Measurements from ENCODE around the gene DOK1.

The DOK1 gene

DNA sequence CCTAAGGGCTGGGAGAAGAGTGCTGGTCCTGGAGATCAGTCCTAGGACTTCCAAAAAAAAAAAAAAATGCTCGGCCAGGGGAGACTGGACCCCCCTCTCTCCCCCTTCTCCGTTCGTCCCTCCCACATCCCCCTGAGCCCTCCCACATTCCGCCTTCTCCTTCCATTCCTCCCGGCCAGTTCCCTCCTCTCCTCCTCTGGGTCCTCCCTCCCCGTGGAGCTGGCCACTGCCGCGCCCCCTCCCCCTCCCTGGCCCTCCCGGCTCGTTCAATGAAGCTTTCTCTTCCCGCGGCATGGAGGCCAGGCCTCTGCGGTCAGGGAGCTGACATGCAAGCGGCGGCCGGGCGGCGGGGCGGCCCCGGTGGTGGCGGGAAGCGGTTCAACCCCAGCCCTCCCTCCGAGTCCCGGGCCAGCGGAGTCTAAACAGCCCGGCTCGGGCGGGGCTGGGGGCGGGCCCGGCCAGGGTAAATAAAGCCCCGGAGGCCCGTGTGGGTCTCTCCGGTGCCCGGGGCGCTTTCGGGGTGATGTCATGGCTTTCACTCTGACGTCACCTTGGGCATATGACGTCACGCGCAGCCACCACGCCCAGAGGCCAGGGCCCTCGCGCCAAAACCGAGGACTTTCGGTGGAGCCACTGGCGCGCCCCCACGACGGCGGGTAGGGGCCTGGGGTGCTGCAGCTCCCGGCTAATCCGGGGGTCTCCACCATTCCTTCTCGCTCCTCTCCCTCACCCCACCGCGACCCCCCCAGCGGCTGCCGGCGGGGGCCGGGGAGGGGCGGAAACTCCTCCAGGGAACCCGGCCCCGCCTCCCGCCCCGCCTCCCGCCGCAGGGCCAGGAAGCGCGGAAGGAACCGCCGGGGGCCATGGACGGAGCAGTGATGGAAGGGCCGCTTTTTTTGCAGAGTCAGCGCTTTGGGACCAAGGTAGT, at the start of gene DOK1, which contains the start of gene LOXL3:
DOK1 (plus strand) TSS at position 829 of the 928 bp plus-strand sequence; CDS start at position 864, 35 bp downstream.
LOXL3 (minus strand) TSS at position 51 of the 928 bp plus-strand sequence. CDS start 1,308 bp downstream, outside the sequence.
- Mint-ChIP-seq H3K27ac (peak within 1 kb of the TSS; percentile 65 to 85 (median 69)), H3K9me3 (no peaks in the 10 kb centered on the region), H3K4me1 (peaks cover 34% of the 10 kb centered on the region), H3K36me3 (ENCODE audit: low read depth) (peaks cover 5% of the 10 kb centered on the region), H3K4me3 (peak within 1 kb of the TSS; percentile 94 to 96 (median 96)), H3K27me3 (ENCODE audit: low read depth) (peaks cover 18% of the 10 kb centered on the region)
- TF ChIP-seq, protein P1, sequence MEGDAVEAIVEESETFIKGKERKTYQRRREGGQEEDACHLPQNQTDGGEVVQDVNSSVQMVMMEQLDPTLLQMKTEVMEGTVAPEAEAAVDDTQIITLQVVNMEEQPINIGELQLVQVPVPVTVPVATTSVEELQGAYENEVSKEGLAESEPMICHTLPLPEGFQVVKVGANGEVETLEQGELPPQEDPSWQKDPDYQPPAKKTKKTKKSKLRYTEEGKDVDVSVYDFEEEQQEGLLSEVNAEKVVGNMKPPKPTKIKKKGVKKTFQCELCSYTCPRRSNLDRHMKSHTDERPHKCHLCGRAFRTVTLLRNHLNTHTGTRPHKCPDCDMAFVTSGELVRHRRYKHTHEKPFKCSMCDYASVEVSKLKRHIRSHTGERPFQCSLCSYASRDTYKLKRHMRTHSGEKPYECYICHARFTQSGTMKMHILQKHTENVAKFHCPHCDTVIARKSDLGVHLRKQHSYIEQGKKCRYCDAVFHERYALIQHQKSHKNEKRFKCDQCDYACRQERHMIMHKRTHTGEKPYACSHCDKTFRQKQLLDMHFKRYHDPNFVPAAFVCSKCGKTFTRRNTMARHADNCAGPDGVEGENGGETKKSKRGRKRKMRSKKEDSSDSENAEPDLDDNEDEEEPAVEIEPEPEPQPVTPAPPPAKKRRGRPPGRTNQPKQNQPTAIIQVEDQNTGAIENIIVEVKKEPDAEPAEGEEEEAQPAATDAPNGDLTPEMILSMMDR (IDR thresholded peaks at IDR 0.05; ENCODE audit: unreplicated experiment in 3 of 3) = no peak

DNA sequence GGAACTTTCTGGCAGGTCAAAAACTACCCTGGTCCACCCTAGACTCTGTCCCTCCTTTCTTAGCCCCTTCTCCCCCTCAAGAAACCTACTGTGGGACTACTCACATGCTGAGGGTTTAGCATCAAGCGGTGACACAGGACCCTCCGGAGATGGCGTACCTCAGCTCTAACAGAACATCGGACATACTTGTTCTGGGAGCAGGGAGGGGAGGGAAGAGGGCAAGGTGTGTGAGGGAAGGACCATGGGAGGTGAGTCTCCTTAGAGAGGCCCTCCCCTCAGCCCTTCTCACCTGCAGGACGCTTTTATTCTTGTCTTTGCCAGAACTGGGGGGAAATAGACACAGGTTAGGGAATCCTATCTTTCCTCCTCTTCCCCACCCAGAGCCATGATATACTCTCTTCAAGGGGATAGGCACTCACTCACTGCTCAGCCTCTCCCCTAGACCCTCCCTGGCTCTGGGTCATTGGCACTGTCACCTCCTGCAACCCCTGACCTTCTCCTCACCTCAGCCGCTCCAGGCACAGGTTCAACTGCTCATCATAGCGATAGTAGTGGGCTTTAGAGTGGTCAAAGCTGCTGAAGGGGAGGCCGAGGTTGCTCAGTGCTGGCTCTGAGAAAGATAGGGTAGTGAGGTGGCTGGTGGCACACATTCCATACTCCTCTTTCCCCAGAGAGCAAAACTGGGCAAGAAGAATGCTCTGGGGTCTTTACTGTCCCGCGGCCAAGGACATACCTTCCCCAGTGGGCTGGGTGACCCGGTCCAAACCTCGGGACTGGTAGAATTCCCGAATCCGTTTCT, 48.9 kb upstream of the DOK1 start:
- H3K27me3 Mint-ChIP-seq (ENCODE audit: low read depth) = peaks cover 95% of the 10 kb centered on the region
- peak overlapping the region; percentile 77 to 99 (median 81) for H3K4me3 Mint-ChIP-seq
- H3K27ac Mint-ChIP-seq = no peak overlapping the region
- H3K4me1 Mint-ChIP-seq = peaks cover 55% of the 10 kb centered on the region
- H3K36me3 Mint-ChIP-seq (ENCODE audit: low read depth) = peaks cover 31% of the 10 kb centered on the region
- TF ChIP-seq, protein P1 (IDR thresholded peaks at IDR 0.05; ENCODE audit: unreplicated experiment in 3 of 3) = no peak
- H3K9me3 Mint-ChIP-seq = no peaks in the 10 kb centered on the region

DNA sequence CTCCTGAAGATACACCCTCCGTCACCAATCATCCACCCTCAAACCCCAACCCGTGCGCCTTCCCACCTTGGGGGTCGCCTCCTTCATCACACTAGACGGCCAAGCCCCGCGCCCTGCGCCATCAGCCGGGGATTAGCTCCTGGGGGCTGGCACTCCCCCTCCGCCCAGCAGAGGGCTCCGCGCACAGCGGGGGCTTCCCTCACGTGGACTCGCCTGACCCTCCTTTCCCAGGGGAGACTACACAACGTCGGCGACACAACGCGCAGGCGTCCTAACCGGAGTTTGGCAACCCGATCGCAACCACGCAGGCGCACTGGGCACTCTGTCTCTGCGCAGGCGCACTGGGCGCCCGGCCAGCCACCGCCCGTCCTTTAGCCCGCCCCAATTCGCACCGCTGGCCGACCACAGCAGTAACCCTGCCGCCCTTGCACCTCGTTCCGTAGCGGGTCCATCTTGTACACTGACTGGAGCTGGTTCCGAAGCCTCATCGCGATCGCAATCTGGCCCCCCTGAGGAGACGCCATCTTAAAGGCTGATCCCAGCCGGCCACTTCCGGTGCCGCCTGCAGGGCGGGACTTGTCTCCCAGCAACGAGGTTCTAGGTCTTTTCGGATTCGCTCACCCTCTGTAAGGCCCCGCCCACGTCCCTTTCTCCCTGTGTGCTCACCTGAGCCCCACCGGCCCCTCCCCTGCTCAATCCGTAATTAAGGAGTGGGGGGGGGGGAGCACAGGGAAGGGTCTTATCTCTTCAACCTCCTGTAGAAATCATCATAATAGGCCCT, 47.2 kb upstream of the DOK1 start, which contains the start of gene PCGF1:
PCGF1 (minus strand) TSS at position 551 of the 781 bp plus-strand sequence; CDS start at position 524, 27 bp downstream.
- peaks cover 95% of the 10 kb centered on the region for H3K27me3 Mint-ChIP-seq (ENCODE audit: low read depth)
- peaks cover 38% of the 10 kb centered on the region for H3K4me1 Mint-ChIP-seq
- peak within 1 kb of the TSS; percentile 100 for H3K27ac Mint-ChIP-seq
- peaks cover 31% of the 10 kb centered on the region for H3K36me3 Mint-ChIP-seq (ENCODE audit: low read depth)
- no peaks in the 10 kb centered on the region for H3K9me3 Mint-ChIP-seq
- TF ChIP-seq, protein P1 (IDR thresholded peaks at IDR 0.05; ENCODE audit: unreplicated experiment in 3 of 3) = peak; percentile 50 to 60 (median 58)
- peak within 1 kb of the TSS; percentile 98 to 100 (median 99) for H3K4me3 Mint-ChIP-seq

DNA sequence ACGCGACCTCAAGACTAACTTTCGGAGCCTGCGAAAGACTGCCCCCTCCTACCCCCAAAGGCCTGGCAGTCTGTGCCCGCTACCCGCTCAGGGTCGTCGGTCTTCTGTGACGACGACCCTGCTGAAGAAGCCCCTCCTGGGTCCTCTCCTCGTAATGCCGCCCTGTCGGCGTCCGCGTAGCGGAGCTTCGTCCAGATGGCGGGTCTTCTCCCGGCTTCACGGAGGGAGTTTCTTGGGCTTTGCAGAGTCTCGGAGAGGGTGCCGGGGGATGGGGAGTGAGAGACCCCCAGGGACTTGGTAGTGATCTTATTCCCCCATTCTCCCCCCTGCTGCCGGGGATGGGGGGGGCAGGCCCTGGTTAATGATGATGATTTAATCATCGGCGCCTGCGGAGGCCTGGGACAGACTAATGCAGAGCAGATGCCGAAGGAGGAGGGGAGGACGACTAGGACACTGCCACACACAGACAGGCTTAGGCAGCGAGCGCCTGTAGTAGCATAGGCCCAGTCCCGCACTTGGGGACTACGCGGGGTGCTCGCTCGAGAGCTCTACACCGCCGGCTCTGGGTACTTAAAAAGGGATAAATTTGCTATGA, 46.5 kb upstream of the DOK1 start:
- TF ChIP-seq, protein P1 (IDR thresholded peaks at IDR 0.05; ENCODE audit: unreplicated experiment in 3 of 3) = no peak
- peaks cover 34% of the 10 kb centered on the region for H3K4me1 Mint-ChIP-seq
- H3K27ac Mint-ChIP-seq = peak overlapping the region; percentile 100
- peaks cover 31% of the 10 kb centered on the region for H3K36me3 Mint-ChIP-seq (ENCODE audit: low read depth)
- H3K4me3 Mint-ChIP-seq = peak overlapping the region; percentile 98 to 100 (median 99)
- H3K9me3 Mint-ChIP-seq = no peaks in the 10 kb centered on the region
- peaks cover 95% of the 10 kb centered on the region for H3K27me3 Mint-ChIP-seq (ENCODE audit: low read depth)

DNA sequence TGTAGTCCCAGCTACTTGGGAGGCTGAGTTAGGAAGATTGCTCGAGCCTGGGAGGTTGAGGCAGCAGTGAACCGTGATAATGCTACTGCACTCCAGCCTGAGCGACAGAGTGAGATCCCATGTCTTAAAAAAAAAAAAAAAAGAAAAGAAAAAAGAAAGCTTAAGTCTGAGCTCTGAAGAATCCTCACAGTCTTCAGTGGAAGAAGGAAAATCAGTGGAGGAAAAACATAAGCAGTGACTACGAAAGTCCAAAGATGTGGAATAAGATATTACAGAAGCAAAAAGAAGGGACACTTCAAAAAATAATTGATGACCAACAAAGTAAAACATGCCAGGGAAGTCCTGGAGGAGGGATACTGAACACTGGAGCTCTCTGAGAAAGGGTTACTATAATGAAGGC, 44.2 kb upstream of the DOK1 start:
- Mint-ChIP-seq H3K27me3 (ENCODE audit: low read depth) (peaks cover 94% of the 10 kb centered on the region), H3K4me3 (no peak overlapping the region), H3K27ac (no peak overlapping the region), H3K36me3 (ENCODE audit: low read depth) (peaks cover 19% of the 10 kb centered on the region), H3K4me1 (peaks cover 18% of the 10 kb centered on the region), H3K9me3 (no peaks in the 10 kb centered on the region)
- TF ChIP-seq, protein P1 (IDR thresholded peaks at IDR 0.05; ENCODE audit: unreplicated experiment in 3 of 3) = no peak

Measured in nephron (organoid).